Hepatocyte (in vitro differentiated cells): Measurements from ENCODE around the gene NTNG1. TPM values are rescaled to one million over a fixed set of nuclear protein-coding genes. Genes with fewer than 3 reads are reported as not detected.
"Not testable (repeated sequence)": the region's sequence is repeated elsewhere in the genome, so short reads cannot be mapped to it uniquely, and the experiment has no call there.

Experiments used
- DNase-seq: peaks from one replicate; pipeline ENCODE4 v3.0.0-alpha.2; 2016; ENCODE audit warnings: low spot score
- H2AFZ ChIP-seq: fragments of 200-600 bp; sonication (generic); 2 replicates; pipeline ENCODE4 v1.6.0; 2016; ENCODE audit warnings: antibody characterized with exemption, mild to moderate bottlenecking
- H3K27ac ChIP-seq: fragments of 200-600 bp; sonication (generic); 2 replicates; pipeline ENCODE4 v1.5.1; 2016; ENCODE audit warnings: mild to moderate bottlenecking
- H3K27me3 ChIP-seq: fragments of 200-600 bp; sonication (generic); 2 replicates; pipeline ENCODE4 v1.6.1; 2016
- H3K36me3 ChIP-seq: fragments of 200-600 bp; sonication (generic); replicated peaks from 2 replicates; pipeline ENCODE4 v1.5.1; 2016; ENCODE audit warnings: low read depth; ENCODE audit not compliant: insufficient read depth
- H3K4me1 ChIP-seq: fragments of 200-600 bp; sonication (generic); 2 replicates; pipeline ENCODE4 v1.5.1; 2016; ENCODE audit warnings: mild to moderate bottlenecking, moderate library complexity; ENCODE audit not compliant: insufficient read depth
- H3K4me2 ChIP-seq: fragments of 200-600 bp; sonication (generic); 2 replicates; pipeline ENCODE4 v1.6.0; 2016
- H3K4me3 ChIP-seq: fragments of 200-600 bp; sonication (generic); 2 replicates; pipeline ENCODE4 v1.5.1; 2016; ENCODE audit warnings: mild to moderate bottlenecking
- H3K79me2 ChIP-seq: fragments of 200-600 bp; sonication (generic); 2 replicates; pipeline ENCODE4 v1.6.0; 2017; ENCODE audit warnings: mild to moderate bottlenecking
- H3K9me2 ChIP-seq: fragments of 200-600 bp; sonication (generic); replicated peaks from 2 replicates; pipeline ENCODE4 v1.6.0; 2017; ENCODE audit warnings: mild to moderate bottlenecking; ENCODE audit not compliant: insufficient read depth
- H3K9me3 ChIP-seq: fragments of 200-600 bp; sonication (generic); 2 replicates; pipeline ENCODE4 v1.5.1; 2016; ENCODE audit warnings: low read depth, mild to moderate bottlenecking
- H4K20me1 ChIP-seq: fragments of 200-600 bp; sonication (generic); 2 replicates; pipeline ENCODE4 v1.6.0; 2016; ENCODE audit warnings: mild to moderate bottlenecking; ENCODE audit not compliant: insufficient read depth, poor library complexity, severe bottlenecking
- CTCF ChIP-seq: fragments of 200-600 bp; sonication (generic); IDR thresholded peaks from 2 replicates; pipeline ENCODE4 v1.5.1; 2016; ENCODE audit warnings: antibody characterized with exemption, mild to moderate bottlenecking; ENCODE audit not compliant: poor library complexity
- EZH2 ChIP-seq: fragments of 200-600 bp; sonication (generic); IDR thresholded peaks from 2 replicates; pipeline ENCODE4 v1.6.1; 2016; ENCODE audit warnings: antibody characterized with exemption, mild to moderate bottlenecking, borderline replicate concordance
- EZH2phosphoT487 ChIP-seq: fragments of 200-600 bp; sonication (generic); IDR thresholded peaks from one replicate; pipeline ENCODE4 v1.6.1; 2018; ENCODE audit warnings: antibody characterized with exemption, mild to moderate bottlenecking, low read depth, moderate library complexity; ENCODE audit not compliant: unreplicated experiment, severe bottlenecking
- WGBS: methylation state at CpG from one replicate; pipeline ENCODE4 v1.1.6; 2016; ENCODE audit warnings: low lambda C conversion rate; ENCODE audit errors: missing lambda C conversion rate; 5-methylcytosine and 5-hydroxymethylcytosine counted together
- polyA plus RNA-seq: library from polyadenylated mRNA; unstranded; fragments of >200 nt; fragmentation: Nextera tagmentation; extraction: Ambion mirVana; gene quantifications from 2 replicates; pipeline ENCODE4 v1.2.1, GENCODE V29; 2016
- total RNA-seq: library from RNA; depleted of rRNA; stranded (reverse); fragments of >200 nt; gene quantifications from 2 replicates; pipeline ENCODE4 v1.2.3, GENCODE V29; 2014

Gene NTNG1
- total RNA-seq (3.5 and 3.9 TPM in 2 replicates), polyA plus RNA-seq (1.4 and 1.7 TPM in 2 replicates)

GRCh38 chr1:107140703-107141490 lies at the start of gene NTNG1:
NTNG1 (plus strand) TSS chr1:107141039.
- under 1% methylated on average over 32 of the region's 79 CpGs for WGBS
- Histone ChIP-seq H3K4me2 (peak within 1 kb of the TSS; percentile 99), H3K4me3 (peak within 1 kb of the TSS; percentile 46), H4K20me1 (no peaks in the 10 kb centered on the region), H3K27me3 (peaks cover 56% of the 10 kb centered on the region), H3K36me3 (no peaks in the 10 kb centered on the region), H3K79me2 (no peaks in the 10 kb centered on the region), H3K4me1 (no peaks in the 10 kb centered on the region), H3K27ac (no peak within 1 kb of the TSS), H2AFZ (peak within 1 kb of the TSS; percentile 76), H3K9me3 (no peaks in the 10 kb centered on the region), H3K9me2 (no peaks in the 10 kb centered on the region)
- peak; percentile 28 for DNase-seq
- no peak for TF ChIP-seq EZH2phosphoT487
- no peak for TF ChIP-seq EZH2
- no peak for TF ChIP-seq CTCF

- H3K27me3 ChIP-seq, result no peaks in the 10 kb centered on the region
- H3K9me3 ChIP-seq, result no peaks in the 10 kb centered on the region
- 82% methylated on average over 1 of the region's 1 CpG for WGBS
These were observed 49.4 kb upstream of the NTNG1 start for GRCh38 chr1:107091418-107091817.

DNA sequence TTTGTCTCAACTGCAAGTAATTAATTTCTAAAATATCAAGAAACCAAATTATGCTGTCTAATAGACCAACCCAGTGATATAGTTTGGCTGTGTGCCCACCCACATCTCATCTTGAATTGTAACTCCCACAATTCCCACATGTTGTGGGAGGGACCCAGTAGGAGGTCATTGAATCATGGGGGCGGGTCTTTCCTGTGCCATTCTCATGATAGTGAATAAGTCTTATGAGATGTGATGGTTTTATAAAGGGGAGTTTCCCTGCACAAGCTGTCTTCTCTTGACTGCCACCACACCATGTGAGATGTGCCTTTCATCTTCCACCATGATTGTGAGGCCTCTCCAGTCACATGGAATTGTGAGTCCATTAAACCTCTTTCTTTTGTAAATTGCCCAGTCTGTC lies 47.4 kb upstream of the NTNG1 start:
- H3K4me2 ChIP-seq, H3K9me2 ChIP-seq, H3K4me1 ChIP-seq, H3K27me3 ChIP-seq, H3K27ac ChIP-seq, H4K20me1 ChIP-seq, H3K79me2 ChIP-seq, H3K4me3 ChIP-seq, DNase-seq, H3K9me3 ChIP-seq, H3K36me3 ChIP-seq, H2AFZ ChIP-seq: not testable (repeated sequence)
- 92% methylated on average over 1 of the region's 1 CpG for WGBS

More at GRCh38 chr1:107091418-107091817, 49.4 kb upstream of the NTNG1 start:
- Histone ChIP-seq H3K27ac (no peak overlapping the region), H3K4me1 (no peaks in the 10 kb centered on the region), H2AFZ (no peak overlapping the region), H3K4me2 (no peak overlapping the region), H4K20me1 (no peaks in the 10 kb centered on the region), H3K79me2 (no peaks in the 10 kb centered on the region), H3K9me2 (no peaks in the 10 kb centered on the region), H3K4me3 (no peak overlapping the region), H3K36me3 (no peaks in the 10 kb centered on the region)
- DNase-seq, result no peak
- TF ChIP-seq CTCF (no peak), EZH2phosphoT487 (no peak), EZH2 (no peak)

DNA sequence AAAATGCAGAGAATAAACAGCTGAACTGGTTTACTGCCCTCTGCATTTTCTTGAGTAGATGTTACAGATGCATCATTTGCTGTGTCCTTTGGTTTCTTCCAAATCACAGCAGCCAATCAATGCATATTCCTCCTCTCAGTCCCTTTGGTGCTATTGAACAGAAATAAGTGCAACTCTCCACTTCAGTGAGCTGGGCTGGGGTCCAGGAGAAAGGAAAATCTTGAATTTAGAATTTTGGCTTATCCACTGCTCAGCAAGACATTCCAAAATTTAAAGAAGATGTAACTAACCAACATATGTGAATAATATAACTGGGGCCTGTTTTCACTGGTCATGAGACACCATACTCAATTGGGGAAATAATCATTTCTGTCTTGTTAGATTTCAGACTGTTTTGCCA lies 45.2 kb upstream of the NTNG1 start:
- no peak for TF ChIP-seq EZH2phosphoT487
- no peak for TF ChIP-seq EZH2
- TF ChIP-seq CTCF, result no peak
- no peaks in the 10 kb centered on the region for H3K4me1 ChIP-seq
- no peak overlapping the region for H3K4me2 ChIP-seq
- H3K27me3 ChIP-seq, result no peaks in the 10 kb centered on the region
- H2AFZ ChIP-seq, result no peak overlapping the region
- H3K36me3 ChIP-seq, result no peaks in the 10 kb centered on the region
- H3K9me3 ChIP-seq, result no peaks in the 10 kb centered on the region
- no peaks in the 10 kb centered on the region for H3K9me2 ChIP-seq
- H4K20me1 ChIP-seq, result no peaks in the 10 kb centered on the region
- H3K27ac ChIP-seq, result no peak overlapping the region
- DNase-seq, result no peak
- H3K79me2 ChIP-seq, result no peaks in the 10 kb centered on the region
- H3K4me3 ChIP-seq, result no peak overlapping the region
